Immature natural killer cell (primary cell): ENCODE results near the gene GLUD1. TPM values are rescaled to one million over a fixed set of nuclear protein-coding genes. Genes with fewer than 3 reads are reported as not detected.
A peak's percentile ranks its signal among the peaks of the same experiment; 100 is the strongest.
"Not testable (repeated sequence)": the region's sequence is repeated elsewhere in the genome, so short reads cannot be mapped to it uniquely, and the experiment has no call there.

Source experiments
- DNase-seq, 3 donors: peaks; one replicate each; pipeline ENCODE4 v3.0.0; 2022; ENCODE audit warnings: mixed read lengths in 1 of 3
- H3K27ac Mint-ChIP-seq, 6 donors: one replicate each; pipeline ENCODE4 v1.8.0; 2020; ENCODE audit warnings: mixed read lengths in 6 of 6, mild to moderate bottlenecking in 5 of 6, inconsistent platforms in 4 of 6, moderate library complexity in 3 of 6
- H3K27me3 Mint-ChIP-seq, 3 donors: one replicate each; pipeline ENCODE4 v1.8.0; 2020 to 2021; ENCODE audit warnings: low read depth in 3 of 3, mild to moderate bottlenecking in 3 of 3, mixed read lengths in 3 of 3, moderate library complexity in 3 of 3, inconsistent platforms in 1 of 3
- H3K36me3 Mint-ChIP-seq, 3 donors: one replicate each; pipeline ENCODE4 v1.8.0; 2020; ENCODE audit warnings: mixed read lengths in 3 of 3, inconsistent platforms in 2 of 3, mild to moderate bottlenecking in 2 of 3
- H3K4me1 Mint-ChIP-seq, 2 donors: one replicate each; pipeline ENCODE4 v1.8.0; 2020; ENCODE audit warnings: inconsistent platforms in 2 of 2, mild to moderate bottlenecking in 2 of 2, mixed read lengths in 2 of 2, moderate library complexity in 1 of 2
- H3K4me3 Mint-ChIP-seq, 5 donors: one replicate each; pipeline ENCODE4 v1.8.0; 2020; ENCODE audit warnings: mild to moderate bottlenecking in 5 of 5, mixed read lengths in 5 of 5, inconsistent platforms in 3 of 5, moderate library complexity in 3 of 5
- H3K9me3 Mint-ChIP-seq, 6 donors: one replicate each; pipeline ENCODE4 v1.8.0; 2020; ENCODE audit warnings: mild to moderate bottlenecking in 6 of 6, mixed read lengths in 6 of 6, inconsistent platforms in 4 of 6, moderate library complexity in 3 of 6
- polyA plus RNA-seq, 3 donors: library from polyadenylated mRNA; unstranded; fragments of 300-500 nt; fragmentation: Illumina TruSeq; gene quantifications; one replicate each; pipeline ENCODE4 v1.2.3, GENCODE V29; 2021

The GLUD1 gene
- polyA plus RNA-seq, 3 donors from 2014 or later = 136 to 205 (median 147) TPM

DNA sequence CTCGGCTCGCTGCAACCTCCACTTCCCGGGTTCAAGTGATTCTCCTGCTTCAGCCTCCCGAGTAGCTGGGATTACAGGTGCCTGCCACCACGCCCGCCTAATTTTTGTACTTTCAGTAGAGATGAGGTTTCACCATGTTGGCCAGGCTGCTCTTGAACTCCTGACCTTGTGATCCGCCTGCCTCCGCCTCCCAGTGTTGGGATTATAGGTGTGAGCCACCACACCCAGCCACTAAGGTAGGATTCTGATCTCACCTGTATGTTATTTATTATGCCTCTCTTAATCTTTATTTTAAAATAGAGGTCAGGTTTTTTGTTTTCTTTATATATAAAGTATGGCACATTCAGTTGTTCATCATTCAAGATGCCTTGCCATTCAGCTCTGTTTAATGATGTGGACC is 10.1 kb upstream of the GLUD1 start:
- not testable (repeated sequence) for DNase-seq, H3K4me3 Mint-ChIP-seq, H3K4me1 Mint-ChIP-seq, H3K27me3 Mint-ChIP-seq, H3K9me3 Mint-ChIP-seq
- H3K27ac Mint-ChIP-seq = peak overlapping the region in 1 of 6 donors; percentile 38
- H3K36me3 Mint-ChIP-seq = peaks cover 17 to 45% (median 32%) of the 10 kb centered on the region in 3 donors

DNA sequence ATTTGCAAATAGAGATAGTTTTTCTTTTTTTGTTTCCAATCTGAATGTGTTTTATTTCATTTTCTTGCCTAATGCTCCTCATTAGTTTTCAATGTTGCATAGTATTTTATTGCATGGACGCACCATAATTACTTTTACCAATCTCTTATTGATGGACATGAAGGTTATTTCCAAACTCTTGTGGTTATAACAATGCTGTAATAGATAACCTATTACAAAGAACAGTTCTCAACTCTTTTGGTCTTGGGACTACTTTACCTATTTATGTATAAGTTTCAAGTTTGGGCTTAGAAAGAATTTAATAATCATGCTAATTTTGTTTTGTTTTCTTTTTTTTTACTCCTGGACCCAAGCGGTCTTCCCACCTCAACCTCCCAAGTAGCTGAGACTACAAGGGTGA is 7.4 kb upstream of the GLUD1 start:
- Mint-ChIP-seq H3K9me3 (no peaks in the 10 kb centered on the region), H3K27ac (no peak overlapping the region), H3K36me3 (peaks cover 18 to 41% (median 28%) of the 10 kb centered on the region in 3 donors), H3K27me3 (no peaks in the 10 kb centered on the region), H3K4me3 (no peak overlapping the region), H3K4me1 (peaks cover 0 to 13% of the 10 kb centered on the region in 2 donors)
- DNase-seq = no peak

DNA sequence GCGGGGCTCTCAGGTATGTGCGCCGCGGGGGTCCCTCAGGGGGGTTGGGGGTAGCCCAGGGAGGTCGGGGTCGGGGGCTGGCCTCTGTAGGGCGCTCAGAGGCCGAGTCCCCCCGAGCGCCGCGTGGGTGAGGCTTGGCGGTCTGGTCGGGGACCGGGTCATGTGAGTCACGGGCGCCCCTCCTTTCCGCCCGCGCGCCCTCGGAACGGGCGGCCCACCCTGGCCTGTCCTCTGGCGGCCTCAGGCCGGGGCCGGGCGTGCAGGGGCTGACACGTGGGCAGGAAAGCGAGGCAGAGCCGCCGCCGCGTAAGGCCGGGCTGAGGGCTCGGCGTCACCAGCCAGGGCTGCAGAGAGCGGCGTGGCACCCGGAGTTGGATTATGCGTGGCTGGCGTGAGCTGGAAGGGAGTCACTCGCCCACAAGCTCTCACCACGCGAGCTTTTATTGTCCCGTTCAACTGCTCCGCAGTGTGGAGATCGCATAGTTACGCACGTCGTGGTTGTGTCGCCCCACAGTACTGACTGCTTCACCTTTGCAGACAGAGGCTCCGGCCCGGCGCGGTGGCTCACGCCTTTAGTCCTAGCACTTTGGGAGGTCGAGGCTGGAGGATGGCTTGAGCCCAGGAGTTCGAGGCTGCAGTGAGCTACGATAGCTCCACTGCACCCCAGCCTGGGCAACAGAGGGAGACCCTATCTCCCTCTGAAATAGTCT is 748 bp upstream of the GLUD1 start:
- Mint-ChIP-seq H3K27ac (peak overlapping the region; percentile 94 to 98 (median 97)), H3K9me3 (no peaks in the 10 kb centered on the region), H3K36me3 (peaks cover 5 to 9% (median 8%) of the 10 kb centered on the region in 3 donors), H3K4me3 (peak overlapping the region; percentile 88 to 94 (median 90)), H3K4me1 (peaks cover 42 to 53% of the 10 kb centered on the region in 2 donors), H3K27me3 (peaks cover 5 to 10% (median 9%) of the 10 kb centered on the region in 3 donors)
- DNase-seq = peak; percentile 92 to 93 (median 93)

DNA sequence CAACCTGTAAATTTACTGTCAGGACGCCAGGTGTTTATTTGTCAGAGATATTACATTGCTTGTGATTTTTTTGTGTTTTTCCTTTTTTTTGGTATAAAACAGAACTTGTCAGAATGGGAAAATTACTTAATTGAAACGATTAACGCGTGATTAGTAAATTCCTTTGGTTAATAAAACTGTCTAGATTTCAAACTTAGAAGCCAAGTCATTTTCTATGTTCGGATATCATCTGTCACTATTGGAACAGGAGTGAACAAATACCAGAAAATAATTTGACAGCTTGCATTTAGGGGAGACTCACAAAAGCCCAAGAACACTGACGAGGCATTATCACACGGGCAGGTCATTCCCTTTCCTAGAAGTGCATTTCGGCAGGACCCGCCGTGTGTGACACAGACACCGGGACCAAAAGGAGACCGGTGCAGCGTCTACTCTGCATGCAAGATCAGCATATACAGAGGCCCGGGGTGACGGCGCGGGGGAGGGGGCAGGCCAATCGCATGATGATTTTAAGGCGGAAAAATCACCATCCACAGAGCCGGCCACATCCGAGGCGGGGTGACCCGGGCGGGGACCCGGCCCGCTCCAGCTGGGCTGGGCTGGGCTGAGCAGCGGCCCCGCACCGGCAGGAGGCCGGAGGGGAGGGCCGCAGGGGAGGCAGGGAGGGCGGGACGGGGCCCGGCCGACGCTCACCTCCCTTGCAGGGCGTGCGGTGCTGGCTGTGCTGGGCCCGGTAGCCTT is 841 bp downstream of the GLUD1 start:
- peak overlapping the region; percentile 86 to 95 (median 90) for H3K27ac Mint-ChIP-seq
- no peaks in the 10 kb centered on the region for H3K36me3 Mint-ChIP-seq
- H3K4me1 Mint-ChIP-seq = peaks cover 51 to 66% of the 10 kb centered on the region in 2 donors
- no peaks in the 10 kb centered on the region for H3K9me3 Mint-ChIP-seq
- H3K4me3 Mint-ChIP-seq = peak overlapping the region; percentile 91 to 97 (median 94)
- peaks cover 5 to 10% (median 9%) of the 10 kb centered on the region in 3 donors for H3K27me3 Mint-ChIP-seq
- peak; percentile 67 to 71 (median 71) for DNase-seq

DNA sequence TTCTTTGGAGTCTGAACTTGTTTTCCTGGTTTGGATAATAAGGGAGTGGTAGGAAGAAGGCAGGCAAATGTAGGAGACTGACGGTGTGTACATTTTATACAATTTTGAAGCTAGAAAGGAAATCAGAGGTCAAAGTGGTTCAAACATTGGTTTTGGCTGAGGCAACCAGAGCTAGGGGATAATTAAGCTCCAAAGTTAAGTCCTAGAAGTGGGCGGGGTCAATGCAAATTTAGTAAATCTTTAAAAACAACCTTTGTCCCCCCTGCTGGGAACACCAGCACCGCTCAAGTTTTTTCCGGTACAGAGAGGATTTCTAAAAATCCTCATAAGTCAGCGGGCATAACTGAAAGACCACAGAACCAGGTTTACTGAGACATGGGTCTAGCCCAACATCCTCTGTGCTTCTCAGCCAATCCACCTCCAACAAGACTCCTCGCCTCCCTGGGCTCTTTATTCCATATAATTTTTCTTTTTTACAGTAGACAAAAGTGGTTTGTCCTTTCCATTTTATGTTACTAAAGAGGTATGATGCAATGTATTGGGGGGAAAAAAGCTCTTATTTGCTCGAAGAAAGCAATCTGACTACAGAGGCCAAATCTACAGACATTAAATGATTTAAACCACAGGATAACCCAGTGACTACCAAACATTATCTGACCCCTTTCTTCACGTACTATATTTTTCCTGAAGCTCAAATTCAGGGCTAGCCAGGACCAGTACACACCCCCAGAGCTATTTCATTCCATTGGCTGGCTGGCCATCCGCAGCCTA is 1.6 kb downstream of the GLUD1 start:
- peak; percentile 19 to 30 (median 26) for DNase-seq
- Mint-ChIP-seq H3K9me3 (no peaks in the 10 kb centered on the region), H3K27ac (peak overlapping the region; percentile 86 to 95 (median 90)), H3K27me3 (peaks cover 5 to 10% (median 9%) of the 10 kb centered on the region in 3 donors), H3K4me1 (peaks cover 56 to 73% of the 10 kb centered on the region in 2 donors), H3K36me3 (no peaks in the 10 kb centered on the region), H3K4me3 (peak overlapping the region; percentile 91 to 97 (median 94))

DNA sequence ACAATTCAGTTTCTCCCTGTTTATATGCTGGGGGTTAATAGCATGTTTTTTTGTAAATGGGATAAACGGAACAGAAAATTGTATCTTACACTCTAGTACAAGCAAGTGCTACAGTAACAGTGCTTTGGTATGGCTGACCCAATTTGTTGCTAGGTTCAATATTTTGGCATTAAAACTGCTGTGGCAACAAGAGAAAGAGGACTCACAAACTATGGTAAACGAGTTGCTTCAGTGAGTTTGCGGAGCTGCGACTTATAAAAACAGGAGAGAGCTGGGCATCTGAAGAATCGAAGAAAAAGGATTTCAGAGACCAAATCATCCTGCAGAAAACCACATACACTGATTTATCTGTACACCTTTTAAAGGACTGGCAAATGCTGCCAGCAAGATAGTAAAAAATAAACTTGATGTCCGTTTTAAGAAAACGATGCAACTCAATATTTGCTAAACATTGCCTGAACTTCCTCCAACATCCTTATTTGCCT is 2.2 kb downstream of the GLUD1 start:
- Mint-ChIP-seq H3K4me3 (peak overlapping the region; percentile 91 to 97 (median 94)), H3K36me3 (no peaks in the 10 kb centered on the region), H3K27me3 (peaks cover 5 to 10% (median 9%) of the 10 kb centered on the region in 3 donors), H3K4me1 (peaks cover 61 to 79% of the 10 kb centered on the region in 2 donors), H3K27ac (peak overlapping the region; percentile 86 to 95 (median 90)), H3K9me3 (no peaks in the 10 kb centered on the region)
- DNase-seq = peak in 1 of 3 donors; percentile 10

DNA sequence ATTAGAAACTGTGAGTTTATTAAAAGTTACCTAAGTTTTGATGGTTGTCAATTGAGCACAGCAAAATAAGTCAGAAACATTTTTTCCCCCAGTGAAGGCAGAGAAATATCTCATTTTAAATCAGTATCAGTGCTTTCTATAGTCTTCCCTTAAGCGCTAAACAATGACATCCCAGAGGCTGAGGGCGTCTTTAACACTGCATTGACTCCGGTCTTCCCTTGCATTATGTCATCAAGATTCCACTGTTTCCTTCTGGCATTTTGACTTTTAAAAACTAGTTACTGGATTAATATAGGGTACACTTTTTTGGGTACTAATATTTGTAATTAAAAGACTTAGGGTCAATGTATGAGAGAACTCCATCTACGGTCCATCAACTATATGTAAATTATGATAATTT is 3.9 kb downstream of the GLUD1 start:
- H3K4me3 Mint-ChIP-seq = no peak overlapping the region
- H3K9me3 Mint-ChIP-seq = no peaks in the 10 kb centered on the region
- peaks cover 5 to 12% (median 9%) of the 10 kb centered on the region in 3 donors for H3K27me3 Mint-ChIP-seq
- no peak for DNase-seq
- peak overlapping the region in 2 of 6 donors; percentile 1 to 89 for H3K27ac Mint-ChIP-seq
- H3K4me1 Mint-ChIP-seq = peaks cover 70 to 83% of the 10 kb centered on the region in 2 donors
- no peaks in the 10 kb centered on the region for H3K36me3 Mint-ChIP-seq

DNA sequence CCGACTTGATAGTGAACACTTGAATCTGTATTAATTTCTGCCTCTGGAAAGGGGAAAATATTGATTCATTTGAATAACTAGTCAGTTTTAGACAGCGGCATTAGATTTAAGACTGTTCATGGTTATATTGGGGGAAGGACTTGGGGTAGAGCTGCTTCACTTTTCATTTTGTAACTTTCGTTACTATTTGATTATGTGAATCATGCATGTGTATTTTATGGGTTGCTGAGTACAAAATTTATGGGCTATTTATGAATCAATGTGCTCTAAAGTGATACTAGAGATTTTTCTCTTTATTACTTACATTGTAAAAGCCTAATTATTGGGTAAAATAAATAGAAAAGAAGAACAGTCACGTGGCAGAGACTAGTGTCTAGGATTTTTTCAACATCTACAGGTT is 4.9 kb downstream of the GLUD1 start:
- Mint-ChIP-seq H3K36me3 (no peaks in the 10 kb centered on the region), H3K27ac (no peak overlapping the region), H3K4me1 (peaks cover 71 to 89% of the 10 kb centered on the region in 2 donors), H3K4me3 (no peak overlapping the region), H3K9me3 (no peaks in the 10 kb centered on the region), H3K27me3 (peaks cover 0 to 5% (median 4%) of the 10 kb centered on the region in 3 donors)
- no peak for DNase-seq

DNA sequence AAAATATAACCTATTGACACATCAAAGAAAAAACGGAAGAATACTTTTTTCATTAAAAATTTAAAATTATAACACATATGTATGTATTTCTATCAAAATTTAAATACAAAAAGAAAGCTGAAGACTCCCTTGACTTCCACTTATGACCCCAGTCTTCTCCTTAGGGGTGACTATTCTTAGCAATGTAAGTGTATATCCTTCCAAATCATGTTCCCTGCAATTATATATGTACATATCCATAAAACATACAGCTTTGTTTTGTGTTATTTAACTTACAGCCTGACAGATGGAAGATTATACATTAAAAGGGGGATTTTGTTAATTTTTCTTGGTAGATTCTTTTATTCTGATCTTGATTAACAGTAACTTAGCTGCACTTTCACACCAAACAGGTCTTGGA is 9.1 kb downstream of the GLUD1 start:
- no peaks in the 10 kb centered on the region for H3K9me3 Mint-ChIP-seq
- peaks cover 0 to 4% (median 0%) of the 10 kb centered on the region in 3 donors for H3K27me3 Mint-ChIP-seq
- no peak overlapping the region for H3K4me3 Mint-ChIP-seq
- H3K36me3 Mint-ChIP-seq = no peaks in the 10 kb centered on the region
- H3K4me1 Mint-ChIP-seq = peaks cover 65 to 85% of the 10 kb centered on the region in 2 donors
- no peak for DNase-seq
- peak overlapping the region in 4 of 6 donors; percentile 8 to 77 (median 40) for H3K27ac Mint-ChIP-seq

DNA sequence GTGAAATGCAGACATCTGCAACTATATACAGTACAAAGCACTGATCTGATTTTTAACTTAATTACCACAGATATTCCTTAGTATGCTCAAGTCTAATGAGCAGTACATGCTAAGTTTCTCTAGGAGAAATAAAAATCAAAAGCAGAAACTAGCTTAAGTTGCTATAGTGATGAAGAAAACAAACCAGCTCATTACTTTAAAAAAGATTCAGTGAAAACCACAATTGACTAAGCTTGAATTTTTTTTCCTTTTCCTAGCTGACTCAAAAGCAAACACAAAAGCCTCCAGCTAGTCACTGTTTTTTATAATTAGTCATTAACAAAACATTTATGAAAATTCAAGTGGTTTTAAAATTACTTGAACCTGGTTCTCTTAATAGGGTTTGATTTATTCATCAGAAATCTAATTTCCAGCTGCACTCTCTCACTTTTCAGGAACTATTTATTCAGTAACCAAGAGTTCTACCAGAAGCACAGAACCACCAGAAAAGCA is 10.3 kb downstream of the GLUD1 start:
- not testable (repeated sequence) for H3K36me3 Mint-ChIP-seq, H3K9me3 Mint-ChIP-seq, H3K27me3 Mint-ChIP-seq
- peaks cover 58 to 77% of the 10 kb centered on the region in 2 donors for H3K4me1 Mint-ChIP-seq
- H3K4me3 Mint-ChIP-seq = peak overlapping the region; percentile 8 to 68 (median 49)
- DNase-seq = peak; percentile 43 to 63 (median 59)
- peak overlapping the region; percentile 78 to 96 (median 94) for H3K27ac Mint-ChIP-seq

DNA sequence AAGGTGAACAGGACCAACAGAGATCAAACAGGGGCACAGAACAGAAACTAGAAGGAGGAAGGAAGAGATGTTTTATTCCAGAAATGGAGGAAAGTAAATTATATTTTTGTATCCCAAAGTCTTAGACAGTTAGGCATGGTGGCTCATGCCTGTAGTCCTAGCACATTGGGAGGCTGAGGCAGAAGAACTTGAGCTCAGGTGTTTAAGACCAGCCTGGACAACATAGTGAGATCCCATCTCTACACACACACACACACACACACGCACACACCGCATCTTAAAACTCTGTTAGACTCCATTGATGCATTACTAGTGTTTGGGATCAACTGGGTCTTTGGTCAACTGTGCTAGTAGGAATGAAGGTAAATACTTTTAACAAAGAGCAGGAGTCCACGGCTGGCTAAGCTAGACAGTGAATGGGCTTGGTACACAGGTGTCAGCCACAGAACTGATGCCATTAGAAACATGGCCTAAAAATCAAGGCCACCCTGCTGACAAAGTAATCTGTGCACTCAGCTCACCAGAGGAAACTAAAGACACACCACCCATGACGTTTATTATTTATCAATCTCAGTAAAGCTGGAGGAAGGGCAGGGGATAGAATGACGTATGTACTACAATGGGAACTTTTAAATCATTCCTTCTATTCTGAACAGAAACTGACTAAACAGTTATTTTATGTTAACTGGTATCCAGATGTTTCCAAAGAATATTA is 10.9 kb downstream of the GLUD1 start:
- H3K27ac Mint-ChIP-seq = peak overlapping the region; percentile 78 to 96 (median 94)

DNA sequence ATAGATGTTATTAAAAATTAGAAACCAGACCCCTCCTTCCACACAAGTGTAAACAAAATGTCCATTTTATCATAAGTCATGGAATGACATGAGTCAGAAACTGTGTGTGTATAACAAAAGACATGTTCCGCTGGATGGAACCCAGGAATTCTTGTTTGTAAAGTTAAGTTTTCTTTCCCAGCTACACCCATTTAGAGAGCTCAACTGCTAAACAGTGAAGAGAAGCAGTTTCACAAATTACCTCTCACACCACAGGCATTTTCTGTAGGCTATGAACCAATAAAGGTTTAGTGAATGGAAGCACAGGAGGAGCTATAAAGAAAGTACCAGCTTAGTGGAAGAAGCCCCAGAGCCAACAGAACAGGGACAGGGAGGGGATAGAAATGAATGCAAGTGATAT is 12.4 kb downstream of the GLUD1 start:
- H3K9me3 Mint-ChIP-seq, DNase-seq, H3K4me3 Mint-ChIP-seq, H3K27me3 Mint-ChIP-seq, H3K36me3 Mint-ChIP-seq: not testable (repeated sequence)
- H3K4me1 Mint-ChIP-seq = peaks cover 53 to 75% of the 10 kb centered on the region in 2 donors
- H3K27ac Mint-ChIP-seq = peak overlapping the region; percentile 14 to 95 (median 63)

More for the DNA sequence above, 10.9 kb downstream of the GLUD1 start:
- Mint-ChIP-seq H3K4me1 (peaks cover 56 to 75% of the 10 kb centered on the region in 2 donors), H3K4me3 (peak overlapping the region; percentile 2 to 68 (median 49))
- not testable (repeated sequence) for H3K27me3 Mint-ChIP-seq, H3K9me3 Mint-ChIP-seq, H3K36me3 Mint-ChIP-seq
- DNase-seq = peak; percentile 39 to 52 (median 42)

DNA sequence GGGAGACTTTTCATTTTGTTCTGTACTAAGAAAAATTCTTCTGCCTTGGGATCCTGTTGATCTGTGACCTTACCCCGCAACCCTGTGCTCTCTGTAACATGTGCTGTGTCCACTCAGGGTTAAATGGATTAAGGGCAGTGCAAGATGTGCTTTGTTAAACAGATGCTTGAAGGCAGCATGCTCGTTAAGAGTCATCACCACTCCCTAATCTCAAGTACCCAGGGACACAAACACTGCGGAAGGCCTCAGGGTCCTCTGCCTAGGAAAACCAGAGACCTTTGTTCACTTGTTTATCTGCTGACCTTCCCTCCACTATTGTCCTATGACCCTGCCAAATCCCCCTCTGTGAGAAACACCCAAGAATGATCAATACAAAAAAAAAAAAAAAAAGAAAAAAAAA is 13.1 kb downstream of the GLUD1 start:
- peaks cover 55 to 76% of the 10 kb centered on the region in 2 donors for H3K4me1 Mint-ChIP-seq
- peak overlapping the region in 1 of 6 donors; percentile 87 for H3K27ac Mint-ChIP-seq
- DNase-seq, H3K27me3 Mint-ChIP-seq, H3K36me3 Mint-ChIP-seq, H3K4me3 Mint-ChIP-seq, H3K9me3 Mint-ChIP-seq: not testable (repeated sequence)
